ENCODE data around the gene CYB5R2.

The CYB5R2 gene

GRCh38 chr11:7637447-7638157 is 35.7 kb downstream of the CYB5R2 start:
- no peak for DNase-seq (ENCODE audit: low read depth)

DNA sequence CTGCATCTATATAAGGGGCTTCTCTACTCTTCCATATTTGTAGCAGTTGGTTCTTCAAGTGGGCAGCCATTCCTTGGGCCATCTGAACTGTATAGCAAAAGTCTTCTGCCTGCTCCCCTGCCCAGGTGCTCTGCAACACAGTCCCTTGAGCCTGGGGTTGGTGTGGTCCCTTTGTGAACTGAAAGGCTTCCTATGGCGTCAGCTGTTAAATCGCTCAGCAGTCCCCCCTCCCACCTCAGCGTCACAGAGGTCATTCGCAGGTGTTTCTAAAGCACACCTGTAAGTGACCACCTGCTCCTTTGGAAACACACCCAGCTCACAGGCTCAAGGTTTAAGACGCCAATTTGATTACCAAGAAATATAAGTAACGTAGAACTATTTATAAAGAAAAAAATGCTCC is 37.0 kb downstream of the CYB5R2 start:
- DNase-seq (ENCODE audit: low read depth) = no peak

GRCh38 chr11:7635708-7636107 is 37.6 kb downstream of the CYB5R2 start:
- DNase-seq (ENCODE audit: low read depth) = no peak

DNA sequence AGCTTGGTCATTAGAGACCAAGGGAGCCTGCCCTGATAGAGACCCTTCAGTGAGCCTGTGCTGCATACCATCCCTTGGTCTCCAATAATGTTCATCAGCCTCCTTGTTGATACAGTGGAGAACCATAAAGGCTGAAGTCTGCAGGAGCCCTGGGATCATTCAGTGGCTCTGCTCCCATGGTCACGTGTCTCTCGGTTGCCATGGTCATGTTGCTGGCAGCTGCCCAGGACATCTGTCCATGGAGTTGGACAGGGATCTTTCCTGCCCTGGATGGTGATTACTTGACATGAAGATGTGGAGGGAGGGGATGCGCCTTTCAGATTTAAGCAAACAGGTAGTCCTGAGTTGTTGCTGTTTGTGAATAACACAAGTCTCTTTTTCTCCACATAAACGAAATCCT is 38.2 kb downstream of the CYB5R2 start:
- DNase-seq (ENCODE audit: low read depth) = no peak

- DNase-seq (ENCODE audit: low read depth) = no peak
These were observed 41.1 kb downstream of the CYB5R2 start for GRCh38 chr11:7632211-7632610.

GRCh38 chr11:7630002-7630401 is 43.3 kb downstream of the CYB5R2 start:
- DNase-seq (ENCODE audit: low read depth) = no peak

- no peak for DNase-seq (ENCODE audit: low read depth)
These were observed 44.6 kb downstream of the CYB5R2 start for GRCh38 chr11:7628660-7629059.

DNA sequence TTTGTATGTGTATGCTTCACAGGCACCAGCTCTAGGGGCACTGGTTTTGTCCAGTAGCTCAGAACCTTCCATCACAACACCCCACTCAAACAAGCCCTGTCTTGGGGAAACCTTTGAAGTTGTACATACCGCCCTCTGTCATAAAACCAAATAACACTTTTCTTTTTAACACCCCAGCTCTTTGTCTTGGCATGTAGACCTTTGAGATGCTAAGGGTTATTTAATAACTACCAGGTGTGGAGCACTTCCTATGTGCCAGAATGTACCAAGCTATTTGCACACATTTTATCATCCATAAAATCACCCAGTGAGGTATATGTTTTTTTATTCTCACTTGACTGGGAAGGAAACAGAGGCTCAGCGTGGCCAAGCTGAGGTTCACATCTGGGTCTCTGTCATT is 50.6 kb downstream of the CYB5R2 start:
- DNase-seq (ENCODE audit: low read depth) = no peak

DNA sequence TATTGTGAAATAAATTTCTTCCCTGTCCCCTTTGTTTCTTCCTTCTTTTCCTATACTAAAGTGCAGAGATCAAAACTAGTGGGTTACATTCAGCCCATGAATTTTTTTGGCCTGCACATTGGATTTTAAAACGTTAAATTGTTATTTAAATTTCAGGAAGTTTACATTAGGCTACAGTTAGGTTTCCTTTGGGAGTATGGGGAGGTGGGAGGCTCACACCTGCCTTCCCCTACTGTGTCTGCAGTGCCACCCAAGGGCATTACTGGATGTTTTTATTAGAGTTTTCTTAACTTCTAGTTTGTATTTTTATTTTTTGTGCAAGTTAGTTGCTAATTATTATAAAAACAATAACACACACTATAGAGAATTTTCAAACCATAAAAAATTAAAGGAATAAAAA is 51.7 kb downstream of the CYB5R2 start:
- no peak for DNase-seq (ENCODE audit: low read depth)

- no peak for DNase-seq (ENCODE audit: low read depth)
These were observed 52.2 kb downstream of the CYB5R2 start for GRCh38 chr11:7621090-7621489.

- no peak for DNase-seq (ENCODE audit: low read depth)
These were observed 54.0 kb downstream of the CYB5R2 start for GRCh38 chr11:7619322-7619721.

- DNase-seq (ENCODE audit: low read depth) = no peak
These were observed 56.3 kb downstream of the CYB5R2 start for GRCh38 chr11:7617032-7617431.
